Measurements from ENCODE around the gene QPCTL.
"Not testable (repeated sequence)": the region's sequence is repeated elsewhere in the genome, so short reads cannot be mapped to it uniquely, and the experiment has no call there.

The QPCTL gene

GRCh38 chr19:45677351-45678230 is 14.9 kb upstream of the QPCTL start:
- DNase-seq, result peak; percentile 75

GRCh38 chr19:45681391-45682015 is 11.0 kb upstream of the QPCTL start:
- DNase-seq, result peak; percentile 82

- DNase-seq, result no peak
Measured at GRCh38 chr19:45682117-45682516, 10.3 kb upstream of the QPCTL start.

- no peak for DNase-seq
Measured at GRCh38 chr19:45682908-45683307, 9.6 kb upstream of the QPCTL start.

GRCh38 chr19:45685045-45685444 is 7.4 kb upstream of the QPCTL start:
- DNase-seq, result not testable (repeated sequence)

GRCh38 chr19:45687599-45687998 is 4.9 kb upstream of the QPCTL start:
- DNase-seq, result no peak

- peak; percentile 92 for DNase-seq
Measured at GRCh38 chr19:45691516-45692186, 815 bp upstream of the QPCTL start, which contains the start of gene SNRPD2. Gene SNRPD2, minus strand, starts transcription at chr19:45691953. Its CDS starts 65 bp downstream, at chr19:45691888.

- peak; percentile 58 for DNase-seq
Measured at GRCh38 chr19:45693106-45693788, 781 bp downstream of the QPCTL start.

- no peak for DNase-seq
Measured at GRCh38 chr19:45701676-45702075, 9.2 kb downstream of the QPCTL start.

GRCh38 chr19:45705115-45705514 is 12.6 kb downstream of the QPCTL start:
- no peak for DNase-seq

GRCh38 chr19:45705710-45706415 is 13.4 kb downstream of the QPCTL start:
- DNase-seq, result no peak

- DNase-seq, result no peak
Measured at GRCh38 chr19:45710356-45711130, 18.1 kb downstream of the QPCTL start.

GRCh38 chr19:45711851-45712698 is 19.6 kb downstream of the QPCTL start:
- no peak for DNase-seq

GRCh38 chr19:45712699-45713067 is 20.2 kb downstream of the QPCTL start:
- no peak for DNase-seq

- no peak for DNase-seq
Measured at GRCh38 chr19:45713141-45713540, 20.7 kb downstream of the QPCTL start.

- no peak for DNase-seq
Measured at GRCh38 chr19:45715139-45715538, 22.7 kb downstream of the QPCTL start.

- DNase-seq, result peak; percentile 14
Measured at GRCh38 chr19:45716359-45717130, 24.1 kb downstream of the QPCTL start.

- peak; percentile 99 for DNase-seq
Measured at GRCh38 chr19:45717131-45717982, 24.9 kb downstream of the QPCTL start.
